ENCODE measurements around the gene SAPCD2.

DNA sequence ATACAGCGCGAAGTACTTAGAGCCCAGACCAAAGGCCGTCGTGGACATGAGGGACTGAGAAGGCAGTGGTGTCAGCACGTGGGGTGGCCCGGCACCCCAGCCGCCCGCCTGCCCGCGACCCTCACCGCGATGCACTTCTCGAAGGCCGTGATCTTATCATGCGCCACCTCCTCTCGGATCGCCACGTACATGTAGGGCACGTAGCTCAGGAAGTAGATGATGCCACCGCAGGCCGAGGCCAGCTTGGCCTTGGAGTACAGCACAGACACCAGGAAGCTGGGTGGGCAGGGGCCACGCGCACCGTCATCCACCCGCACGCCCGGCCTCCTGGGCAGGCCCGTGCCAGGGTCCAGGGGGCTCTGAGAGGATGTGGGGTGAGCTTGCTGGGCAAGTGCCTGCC lies 53.3 kb downstream of the SAPCD2 start:
- TF ChIP-seq POLR2A (IDR thresholded peaks at IDR 0.05; ENCODE audit: low read depth, low read length) (no peak), POLR2AphosphoS5 (IDR thresholded peaks at IDR 0.05; ENCODE audit: low read depth, low read length) (no peak), TAF1 (IDR thresholded peaks at IDR 0.05; ENCODE audit: low read depth, low read length) (no peak)

Measured in GM12891 (cell line).